ENCODE measurements around the gene FRMD4A.
"Not testable (repeated sequence)": the region's sequence is repeated elsewhere in the genome, so short reads cannot be mapped to it uniquely, and the experiment has no call there.

Gene FRMD4A

GRCh38 chr10:13868528-13869294 lies 462.0 kb downstream of the FRMD4A start:
- no peak for DNase-seq

DNA sequence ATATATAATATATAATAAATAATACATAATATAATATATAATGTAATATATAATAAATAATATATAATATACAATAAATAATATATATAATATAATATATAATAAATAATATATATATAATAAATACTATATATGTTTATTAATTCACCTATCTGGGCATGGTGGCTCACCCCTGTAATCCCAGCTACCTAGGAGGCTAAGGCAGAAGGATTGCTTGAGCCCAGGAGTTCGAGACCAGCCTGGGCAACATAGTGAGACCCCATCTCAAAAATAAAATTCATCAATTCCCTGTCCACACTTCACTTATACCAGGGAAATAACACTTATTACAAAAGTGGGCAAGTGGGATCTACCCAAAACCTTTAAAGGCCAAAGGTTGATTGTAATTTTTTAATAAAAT lies 462.9 kb downstream of the FRMD4A start:
- DNase-seq: no peak

GRCh38 chr10:13865758-13866491 lies 464.8 kb downstream of the FRMD4A start:
- no peak for DNase-seq

DNA sequence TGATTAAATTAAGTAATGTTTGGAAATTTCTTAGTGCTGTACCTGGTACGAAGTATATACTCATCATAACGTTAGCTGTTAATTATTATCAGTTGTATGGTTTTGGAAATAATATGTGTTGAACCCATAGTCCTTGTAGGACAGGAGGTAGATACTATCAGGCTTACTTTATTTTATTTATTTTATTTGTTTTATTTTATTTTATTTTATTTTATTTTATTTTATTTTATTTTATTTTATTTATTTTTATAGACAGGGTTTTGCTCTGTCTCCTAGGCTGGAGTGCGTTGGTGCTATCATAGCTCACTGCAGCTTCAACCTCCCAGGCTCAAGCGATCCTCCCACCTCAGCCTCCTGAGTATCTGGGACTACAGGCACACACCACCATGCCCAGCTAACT lies 465.5 kb downstream of the FRMD4A start:
- not testable (repeated sequence) for DNase-seq

GRCh38 chr10:13862546-13863233 lies 468.0 kb downstream of the FRMD4A start:
- no peak for DNase-seq

DNA sequence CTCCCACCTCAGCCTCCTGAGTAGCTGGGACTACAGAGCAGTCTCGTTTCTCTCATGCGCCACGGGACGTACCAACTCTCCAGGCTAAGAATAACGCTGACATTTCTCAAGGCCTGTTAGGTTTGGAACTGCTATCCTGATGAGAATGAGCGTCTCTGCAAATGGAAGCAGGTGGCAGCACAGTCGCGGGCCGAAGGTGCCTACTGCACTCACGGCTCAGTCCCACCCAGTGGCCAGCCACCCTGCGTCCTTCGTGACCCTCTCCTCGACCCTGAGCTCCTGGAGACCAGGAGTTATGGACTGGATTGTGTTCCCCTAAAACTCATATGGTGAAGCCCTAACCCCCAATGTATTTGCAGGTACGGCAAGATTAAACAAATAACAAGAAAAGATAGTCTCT lies 469.8 kb downstream of the FRMD4A start:
- no peak for DNase-seq

DNA sequence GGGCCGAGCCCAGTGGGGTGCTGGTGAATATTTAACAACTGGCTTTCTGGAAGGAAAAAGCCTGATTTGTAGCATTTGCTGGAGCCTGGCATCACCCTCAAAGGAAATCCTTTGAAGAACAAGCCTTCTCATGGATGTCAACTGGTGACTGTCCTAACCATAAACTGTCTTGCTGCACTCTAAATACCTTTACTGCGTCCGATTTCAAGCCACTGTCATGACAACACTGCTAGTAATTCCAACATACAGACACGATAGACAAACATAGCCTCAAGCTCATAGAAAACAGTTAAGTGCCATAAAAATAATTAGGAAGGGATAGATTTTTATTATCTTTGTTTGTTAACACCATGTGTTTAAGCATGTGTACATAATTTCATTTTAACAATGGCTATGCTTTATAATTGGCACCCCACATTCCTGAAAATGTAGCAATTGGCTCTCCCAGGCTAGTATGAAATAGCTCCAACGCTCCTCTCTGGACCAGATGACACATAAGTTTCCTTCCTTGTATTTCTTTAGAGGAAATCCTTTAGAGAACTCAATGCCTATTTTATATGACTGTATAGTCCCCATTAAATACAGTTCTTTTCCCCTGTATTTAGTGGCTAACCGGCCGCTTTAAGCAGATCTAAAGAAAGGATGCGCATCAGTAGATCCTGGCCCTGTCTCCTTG lies 470.6 kb downstream of the FRMD4A start:
- no peak for DNase-seq

- no peak for DNase-seq
These were observed 472.0 kb downstream of the FRMD4A start for GRCh38 chr10:13858709-13859108.

GRCh38 chr10:13857451-13857850 lies 473.3 kb downstream of the FRMD4A start:
- DNase-seq: no peak

GRCh38 chr10:13853854-13854253 lies 476.9 kb downstream of the FRMD4A start:
- DNase-seq: no peak

DNA sequence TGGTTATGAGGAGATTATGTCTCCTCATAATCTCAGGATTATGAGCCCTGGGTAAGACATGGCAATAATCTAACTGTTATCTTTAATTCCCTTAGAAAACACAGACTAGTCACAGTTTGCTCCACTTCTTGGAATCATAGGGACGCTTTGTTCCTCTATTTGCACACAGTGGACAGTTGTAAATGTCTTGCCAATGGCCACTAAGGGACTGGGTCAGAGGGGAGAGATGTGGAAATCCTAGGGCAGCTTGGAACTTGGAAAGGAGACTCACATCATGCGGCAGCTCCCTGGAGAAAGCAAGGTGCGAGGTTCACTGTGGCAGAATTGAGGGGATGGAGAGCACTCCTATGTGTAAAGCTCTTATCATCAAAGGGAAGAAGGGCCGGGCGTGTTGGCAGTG lies 477.9 kb downstream of the FRMD4A start:
- DNase-seq: no peak

DNA sequence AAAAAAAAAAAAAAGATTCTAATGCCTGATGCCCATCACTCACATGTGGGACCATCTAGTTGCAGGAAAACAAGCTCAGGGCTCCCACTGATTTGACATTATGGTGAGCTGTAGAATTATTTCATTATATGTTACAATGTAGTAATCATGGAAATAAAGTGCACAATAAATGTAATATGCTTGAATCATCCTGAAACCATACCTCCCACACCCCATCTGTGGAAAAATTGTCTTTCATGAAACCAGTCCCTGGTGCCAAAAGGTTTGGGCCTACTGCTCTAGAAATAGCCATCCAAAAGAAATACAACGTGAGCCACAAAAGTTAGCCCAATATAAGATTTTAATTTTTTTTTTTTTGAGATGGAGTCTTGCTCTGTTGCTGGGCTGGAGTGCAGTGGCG lies 478.8 kb downstream of the FRMD4A start:
- no peak for DNase-seq

DNA sequence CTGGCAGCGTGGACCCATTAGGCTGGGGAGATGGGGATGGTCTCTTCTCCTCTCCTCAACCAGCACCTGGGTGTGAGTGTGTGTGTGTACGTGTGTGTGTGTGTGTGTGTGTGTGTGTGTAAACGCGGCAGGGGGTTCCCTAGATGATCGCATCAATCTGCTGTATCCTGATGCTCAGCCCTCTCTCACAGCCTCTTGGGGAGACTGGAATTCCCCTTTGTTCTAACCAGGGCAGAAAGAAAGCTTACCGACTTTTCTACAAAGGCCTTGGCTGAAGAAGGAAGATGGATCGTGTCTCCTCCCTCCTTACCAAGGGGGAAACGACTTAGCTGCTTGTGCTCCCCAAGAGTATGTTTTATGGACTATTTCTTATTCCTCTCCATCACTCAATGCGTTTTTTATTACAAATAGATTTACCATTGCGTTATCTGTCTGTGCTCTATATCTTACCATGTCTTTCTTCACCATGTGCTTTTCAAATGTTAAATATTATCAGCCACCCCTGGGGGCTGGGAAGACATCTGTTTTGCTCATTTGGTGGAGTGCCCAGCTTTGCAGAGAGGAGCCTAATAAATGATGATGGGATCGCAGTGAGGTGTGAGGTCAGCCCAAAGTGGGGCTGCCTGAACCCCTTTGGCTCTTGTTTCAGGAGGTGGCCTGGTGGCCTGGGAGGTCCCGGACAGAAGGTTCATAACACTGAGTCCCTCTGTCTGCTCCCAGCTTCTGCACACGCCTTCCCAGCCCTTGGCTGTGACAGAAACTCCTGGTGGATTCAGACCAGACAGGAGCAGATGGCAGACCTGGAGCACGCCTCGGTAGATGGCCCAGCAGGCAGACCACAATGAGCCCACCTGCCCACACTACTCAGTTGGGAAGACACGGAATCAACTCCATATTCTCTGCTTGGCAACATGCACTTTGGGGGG lies 481.9 kb downstream of the FRMD4A start:
- DNase-seq: no peak

GRCh38 chr10:13847201-13847631 lies 483.5 kb downstream of the FRMD4A start:
- DNase-seq: no peak

GRCh38 chr10:13845897-13846296 lies 484.8 kb downstream of the FRMD4A start:
- DNase-seq: no peak

DNA sequence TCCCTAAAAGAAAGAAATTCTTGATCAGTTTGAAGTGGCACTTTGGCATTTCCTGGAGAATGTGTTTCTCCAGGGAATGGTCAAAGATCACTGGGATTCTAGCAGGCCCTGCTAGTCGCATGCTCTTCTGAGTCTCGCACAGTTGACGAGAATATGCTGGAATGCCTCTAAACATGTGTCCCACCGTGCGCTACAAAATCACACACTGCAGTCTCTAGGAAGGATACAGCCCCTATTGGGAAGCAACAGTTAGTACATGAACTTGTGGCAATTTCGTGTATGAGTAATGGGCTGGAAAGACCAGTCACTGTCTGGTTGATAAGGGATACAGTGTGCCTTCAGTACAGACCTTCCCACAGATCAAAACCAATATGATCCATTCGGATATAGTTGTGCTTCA lies 486.1 kb downstream of the FRMD4A start:
- no peak for DNase-seq

DNA sequence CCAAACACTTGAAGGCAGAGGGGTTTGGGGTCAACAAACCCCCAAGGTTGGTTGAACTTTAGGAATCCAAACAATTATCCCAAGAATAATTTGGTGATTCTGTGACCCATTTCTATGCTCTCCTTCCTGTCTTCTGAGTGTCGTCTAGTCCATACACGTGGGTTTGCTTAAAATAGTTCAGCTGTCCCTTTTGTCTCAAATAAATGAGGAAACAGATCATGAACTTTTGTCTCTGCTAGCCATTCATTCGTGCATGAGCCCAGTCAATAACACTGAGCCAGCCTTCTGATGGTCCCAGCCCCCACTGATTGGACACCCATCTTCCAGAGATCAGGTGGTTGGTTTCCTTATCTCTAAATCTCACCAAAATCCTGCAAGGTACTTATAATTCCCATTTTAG lies 488.6 kb downstream of the FRMD4A start:
- DNase-seq: no peak

- no peak for DNase-seq
These were observed 490.7 kb downstream of the FRMD4A start for GRCh38 chr10:13840036-13840435.

DNA sequence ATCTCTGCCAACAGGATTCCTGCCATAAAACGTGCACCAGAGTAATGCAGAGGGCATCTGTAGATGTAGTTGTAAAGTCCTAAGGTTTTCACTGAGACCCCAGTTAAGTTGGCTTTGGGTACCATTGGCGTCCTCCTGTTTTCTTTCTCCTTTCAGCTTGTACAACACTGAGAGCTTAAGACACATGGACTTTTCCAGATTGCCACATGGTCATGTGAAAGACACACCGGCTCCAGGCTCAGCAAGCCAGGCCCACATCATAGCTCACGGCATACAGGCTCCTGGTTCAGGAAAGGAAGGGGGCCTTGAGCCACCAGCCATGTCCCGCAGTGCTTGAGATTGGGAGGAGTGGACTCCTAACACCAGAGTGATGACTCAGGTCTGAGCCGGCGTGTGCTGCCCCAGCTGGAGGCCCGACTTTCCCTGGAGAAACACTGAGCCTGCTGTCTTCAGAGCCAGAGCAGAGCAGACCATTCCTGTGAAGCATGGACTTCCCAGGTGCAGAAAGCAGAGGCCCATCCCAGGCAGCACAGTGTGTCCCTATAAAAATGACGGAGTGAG lies 491.2 kb downstream of the FRMD4A start:
- DNase-seq: no peak

GRCh38 chr10:13839030-13839429 lies 491.7 kb downstream of the FRMD4A start:
- no peak for DNase-seq

DNA sequence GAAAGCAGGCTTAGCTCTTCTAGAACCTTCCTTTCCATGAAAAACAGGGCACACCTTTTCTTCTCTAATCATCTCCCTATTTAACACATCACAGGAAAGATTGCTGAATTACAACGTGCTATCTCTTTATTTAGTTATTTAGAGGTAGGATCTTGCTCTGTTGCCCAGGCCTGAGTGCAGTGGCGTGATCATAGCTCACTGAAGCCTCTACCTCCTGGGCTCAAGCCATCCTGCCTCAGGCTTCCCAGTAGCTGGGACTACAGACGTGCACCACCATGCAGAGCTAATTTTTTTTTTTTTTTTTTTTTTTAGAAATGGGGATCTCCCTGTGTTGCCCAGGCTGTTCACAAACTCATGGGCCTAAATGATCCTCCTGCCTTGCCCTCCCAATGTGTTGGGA lies 492.8 kb downstream of the FRMD4A start:
- no peak for DNase-seq

Measured in stimulated activated CD4-positive, alpha-beta T cell treated with anti-CD3 and anti-CD28 coated beads, Interleukin-4, amount 100 ng/mL, for 1 hour (primary cell).